ENCODE measurements around the gene DUS4L.

The DUS4L gene

DNA sequence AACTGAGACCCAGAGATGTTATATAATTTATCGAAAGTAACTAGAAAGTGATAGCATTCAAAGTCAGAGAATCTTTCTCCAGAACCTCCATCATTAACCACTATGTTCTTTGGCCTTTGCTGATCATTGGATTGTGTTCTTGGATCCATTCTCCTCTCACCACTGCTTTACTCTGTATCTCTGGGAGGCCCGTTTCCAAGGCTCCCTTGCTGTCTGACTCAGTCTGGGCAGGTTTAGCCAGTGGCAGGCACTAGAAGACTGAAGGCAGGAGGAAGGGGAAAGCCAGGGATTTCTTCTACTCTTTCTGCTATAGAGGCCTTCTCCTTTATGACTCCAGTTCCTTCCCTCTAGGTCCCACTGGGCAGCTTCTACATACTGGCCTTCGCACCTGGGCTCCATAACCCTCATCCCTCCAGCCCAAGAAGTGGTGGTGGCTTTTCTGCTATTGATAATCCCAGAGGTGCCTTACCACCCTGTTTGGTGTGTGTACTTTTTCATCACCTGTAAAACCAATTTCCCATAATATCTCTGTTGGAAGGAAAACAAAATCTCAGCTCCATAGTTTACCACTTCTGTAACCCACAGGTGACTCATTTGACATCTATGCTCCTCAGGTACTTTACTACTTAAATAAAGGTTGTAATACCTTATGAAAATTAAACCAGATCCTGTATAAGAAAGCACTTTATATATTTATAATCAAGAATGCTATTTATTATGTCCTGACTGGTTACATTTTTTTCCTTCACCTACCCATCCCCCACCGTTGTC is 52.3 kb downstream of the DUS4L start:
- DNase-seq = no peak

DNA sequence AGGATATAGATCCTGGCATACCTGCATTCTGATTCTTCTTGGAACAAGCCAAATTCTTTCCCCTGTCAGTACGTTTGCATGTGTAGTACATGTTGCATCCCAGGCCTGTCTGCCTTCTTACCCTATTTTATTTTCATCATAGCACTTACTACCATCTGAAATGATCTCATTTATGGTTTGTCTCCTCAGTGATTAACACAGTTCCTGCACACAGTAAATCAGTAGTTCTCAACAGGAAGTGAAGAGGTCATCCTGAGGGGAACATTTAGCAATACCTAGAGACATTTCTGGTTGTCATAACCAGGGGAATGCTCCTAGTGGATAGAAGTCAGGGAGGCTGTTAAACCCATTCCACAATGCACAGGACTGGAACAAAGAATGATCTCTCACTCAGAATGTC is 58.7 kb downstream of the DUS4L start:
- no peak for DNase-seq

DNA sequence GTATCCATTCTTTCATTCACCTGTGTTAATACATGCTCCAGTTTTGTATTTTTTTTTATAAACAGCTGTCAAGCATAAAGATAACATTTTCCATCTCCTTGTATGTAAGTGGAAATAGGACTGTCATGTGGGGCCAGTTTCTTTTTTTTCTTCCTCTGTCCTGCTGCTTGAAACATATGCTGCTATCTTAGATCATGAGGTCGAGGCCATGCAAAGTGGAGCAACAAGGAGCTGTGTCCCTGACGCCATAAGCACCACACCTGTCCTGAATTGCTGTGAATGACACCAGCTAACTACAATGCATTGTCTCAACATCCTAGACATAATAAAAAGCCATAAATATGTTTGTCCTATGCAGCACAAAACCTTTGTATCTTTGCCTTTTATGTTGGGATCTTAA is 59.1 kb downstream of the DUS4L start:
- DNase-seq = no peak

DNA sequence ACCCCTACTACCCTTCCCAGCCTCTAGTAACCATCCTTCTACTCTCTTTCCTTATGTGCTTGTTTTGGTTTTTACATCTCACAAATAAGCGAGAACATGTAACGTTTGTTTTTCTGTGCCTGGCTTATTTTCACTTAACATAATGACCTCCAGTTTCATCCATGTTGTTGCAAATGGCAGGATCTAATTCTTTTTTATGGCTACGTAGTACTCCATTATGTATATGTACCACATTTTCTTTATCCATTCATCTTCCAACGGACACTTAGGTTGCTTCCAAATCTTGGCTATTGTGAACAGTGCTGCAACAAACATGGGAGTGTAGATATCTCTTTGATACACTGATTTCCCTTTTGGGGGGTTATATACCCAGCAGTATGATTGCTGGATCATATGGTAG is 63.2 kb downstream of the DUS4L start:
- no peak for DNase-seq
